Suprapubic skin (tissue), 3 donors: ENCODE results near the gene EHF.

Experiments used
- POLR2A ChIP-seq, 2 donors: fragments of 450-650 bp; IDR thresholded peaks; one replicate each; pipeline ENCODE4 v1.6.1; 2017; ENCODE audit warnings: antibody characterized with exemption in 2 of 2, mild to moderate bottlenecking in 2 of 2, moderate library complexity in 2 of 2
- TF ChIP-seq, protein P1 (sequence below), 2 donors: fragments of 200-600 bp in 1 of 2; fragments of 450-650 bp in 1 of 2; sonication (generic) in 1 of 2; IDR thresholded peaks; one replicate each; pipeline ENCODE4 v1.5.1; 2016 to 2019; ENCODE audit warnings: antibody characterized with exemption in 2 of 2, mild to moderate bottlenecking in 1 of 2, moderate library complexity in 1 of 2

DNA sequence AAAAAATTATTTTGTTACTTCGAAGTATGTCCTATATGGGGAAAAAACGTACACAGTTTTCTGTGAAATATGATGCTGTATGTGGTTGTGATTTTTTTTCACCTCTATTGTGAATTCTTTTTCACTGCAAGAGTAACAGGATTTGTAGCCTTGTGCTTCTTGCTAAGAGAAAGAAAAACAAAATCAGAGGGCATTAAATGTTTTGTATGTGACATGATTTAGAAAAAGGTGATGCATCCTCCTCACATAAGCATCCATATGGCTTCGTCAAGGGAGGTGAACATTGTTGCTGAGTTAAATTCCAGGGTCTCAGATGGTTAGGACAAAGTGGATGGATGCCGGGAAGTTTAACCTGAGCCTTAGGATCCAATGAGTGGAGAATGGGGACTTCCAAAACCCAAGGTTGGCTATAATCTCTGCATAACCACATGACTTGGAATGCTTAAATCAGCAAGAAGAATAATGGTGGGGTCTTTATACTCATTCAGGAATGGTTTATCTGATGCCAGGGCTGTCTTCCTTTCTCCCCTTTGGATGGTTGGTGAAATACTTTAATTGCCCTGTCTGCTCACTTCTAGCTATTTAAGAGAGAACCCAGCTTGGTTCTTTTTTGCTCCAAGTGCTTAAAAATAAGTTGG lies 38.3 kb downstream of the EHF start:
- TF ChIP-seq, protein P1, sequence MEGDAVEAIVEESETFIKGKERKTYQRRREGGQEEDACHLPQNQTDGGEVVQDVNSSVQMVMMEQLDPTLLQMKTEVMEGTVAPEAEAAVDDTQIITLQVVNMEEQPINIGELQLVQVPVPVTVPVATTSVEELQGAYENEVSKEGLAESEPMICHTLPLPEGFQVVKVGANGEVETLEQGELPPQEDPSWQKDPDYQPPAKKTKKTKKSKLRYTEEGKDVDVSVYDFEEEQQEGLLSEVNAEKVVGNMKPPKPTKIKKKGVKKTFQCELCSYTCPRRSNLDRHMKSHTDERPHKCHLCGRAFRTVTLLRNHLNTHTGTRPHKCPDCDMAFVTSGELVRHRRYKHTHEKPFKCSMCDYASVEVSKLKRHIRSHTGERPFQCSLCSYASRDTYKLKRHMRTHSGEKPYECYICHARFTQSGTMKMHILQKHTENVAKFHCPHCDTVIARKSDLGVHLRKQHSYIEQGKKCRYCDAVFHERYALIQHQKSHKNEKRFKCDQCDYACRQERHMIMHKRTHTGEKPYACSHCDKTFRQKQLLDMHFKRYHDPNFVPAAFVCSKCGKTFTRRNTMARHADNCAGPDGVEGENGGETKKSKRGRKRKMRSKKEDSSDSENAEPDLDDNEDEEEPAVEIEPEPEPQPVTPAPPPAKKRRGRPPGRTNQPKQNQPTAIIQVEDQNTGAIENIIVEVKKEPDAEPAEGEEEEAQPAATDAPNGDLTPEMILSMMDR (IDR thresholded peaks at IDR 0.05) = no peak
- TF ChIP-seq POLR2A (IDR thresholded peaks at IDR 0.05) = no peak
